GM13977 (cell line): ENCODE results near the gene AP2A1.

ENCODE experiments used
- DNase-seq: peaks from one replicate; pipeline ENCODE4 v3.0.0; 2012; ENCODE audit warnings: low spot score
- CTCF ChIP-seq: IDR thresholded peaks from 2 replicates; pipeline ENCODE4 v1.5.1; 2012; ENCODE audit warnings: mild to moderate bottlenecking, control low read depth; ENCODE audit not compliant: insufficient read depth; ENCODE audit errors: extremely low read depth, missing control alignments
- in situ Hi-C: fragments of 300-500 bp; cut with MboI; formaldehyde crosslinking; loops from one replicate; pipeline ENCODE4 v1.12.0; 2022; ENCODE audit warnings: low sequenced_read_pairs, low pct_unique_long_range_greater_than_20kb, mixed read lengths, inconsistent platforms; ENCODE audit not compliant: unreplicated experiment

The AP2A1 gene

GRCh38 chr19:49851456-49852259 is 84.9 kb downstream of the AP2A1 start:
- in situ Hi-C loops, result no loop called here
- no peak for TF ChIP-seq CTCF
- peak; percentile 69 for DNase-seq

GRCh38 chr19:49852631-49853126 is 85.9 kb downstream of the AP2A1 start:
- TF ChIP-seq CTCF, result no peak
- DNase-seq, result no peak
- in situ Hi-C loops, result no loop called here

GRCh38 chr19:49853852-49854377 is 87.1 kb downstream of the AP2A1 start:
- in situ Hi-C loops, result no loop called here
- no peak for DNase-seq
- TF ChIP-seq CTCF, result no peak

- in situ Hi-C loops, result no loop called here
- TF ChIP-seq CTCF, result no peak
- no peak for DNase-seq
Measured at GRCh38 chr19:49854378-49855263, 87.8 kb downstream of the AP2A1 start.

GRCh38 chr19:49855277-49855675 is 88.5 kb downstream of the AP2A1 start:
- in situ Hi-C loops, result no loop called here
- TF ChIP-seq CTCF, result no peak
- no peak for DNase-seq
